GM10248 (cell line): ENCODE results near the gene LLGL1.

ENCODE experiments used
- CTCF ChIA-PET: fragments of 300-600 bp; sonication (Branson Sonifier 250); formaldehyde crosslinking; extraction: SDS; loops from one replicate; lab custom pipeline; 2021; ENCODE audit warnings: antibody characterized with exemption; lab: Yijun Ruan, JAX
- POLR2A ChIA-PET: fragments of 350-650 bp; sonication (Branson Sonifier 250); formaldehyde crosslinking; extraction: SDS; loops from one replicate; lab custom pipeline; 2020; ENCODE audit warnings: antibody characterized with exemption; lab: Yijun Ruan, JAX
- DNase-seq: peaks from one replicate; pipeline ENCODE4 v3.0.0; 2012; ENCODE audit errors: extremely low spot score
- CTCF ChIP-seq: IDR thresholded peaks from 2 replicates; pipeline ENCODE4 v1.5.1; 2012; ENCODE audit warnings: mild to moderate bottlenecking, low read depth; ENCODE audit errors: extremely low read depth, missing control alignments, control extremely low read depth

Gene LLGL1

GRCh38 chr17:18181358-18181757 is 44.1 kb upstream of the LLGL1 start:
- POLR2A ChIA-PET: no interaction called here
- CTCF ChIA-PET: interaction anchor here (1.0 to 7.5 kb wide), 4 partner anchors 9 to 40 kb away, joined by 3 to 51 read pairs (median 14); no protein-coding TSS in a partner anchor
- no peak for TF ChIP-seq CTCF
- DNase-seq: no peak

- POLR2A ChIA-PET: interaction anchor here (1.1 to 1.6 kb wide), 4 partner anchors 21 to 42 kb away, joined by 3 to 4 read pairs (median 3); no protein-coding TSS in a partner anchor
- no peak for DNase-seq
- CTCF ChIA-PET: interaction anchor here (1.0 to 7.5 kb wide), 8 partner anchors 10 to 41 kb away, joined by 3 to 51 read pairs (median 6); no protein-coding TSS in a partner anchor
- no peak for TF ChIP-seq CTCF
Observed at GRCh38 chr17:18182110-18182977, 43.1 kb upstream of the LLGL1 start.

GRCh38 chr17:18182978-18183333 is 42.5 kb upstream of the LLGL1 start:
- TF ChIP-seq CTCF: no peak
- peak; percentile 84 for DNase-seq
- POLR2A ChIA-PET: interaction anchor here (1.1 to 1.6 kb wide), 4 partner anchors 21 to 43 kb away, joined by 3 to 4 read pairs (median 3); no protein-coding TSS in a partner anchor
- CTCF ChIA-PET: interaction anchor here (1.1 to 7.5 kb wide), 8 partner anchors 10 to 42 kb away, joined by 3 to 51 read pairs (median 6); no protein-coding TSS in a partner anchor

- ChIA-PET POLR2A (interaction anchor here (1.1 to 1.6 kb wide), 5 partner anchors 24 to 135 kb away, joined by 3 to 4 read pairs (median 3); no protein-coding TSS in a partner anchor), CTCF (interaction anchor here (0.7 to 7.5 kb wide), 13 partner anchors 13 to 97 kb away, joined by 3 to 51 read pairs (median 4); no protein-coding TSS in a partner anchor)
- peak; percentile 99 for DNase-seq
- no peak for TF ChIP-seq CTCF
Observed at GRCh38 chr17:18183334-18184142, 41.9 kb upstream of the LLGL1 start, which contains the start of gene ALKBH5. Gene ALKBH5 (plus strand): TSS chr17:18183828. CDS start chr17:18184244, 416 bp downstream.

GRCh38 chr17:18184143-18185031 is 41.0 kb upstream of the LLGL1 start:
- ChIA-PET CTCF (interaction anchor here (0.7 to 7.5 kb wide), 12 partner anchors 13 to 98 kb away, joined by 3 to 51 read pairs (median 4); no protein-coding TSS in a partner anchor), POLR2A (interaction anchor here (1.4 to 1.6 kb wide), 3 partner anchors 39 to 134 kb away, joined by 3 to 4 read pairs (median 3); no protein-coding TSS in a partner anchor)
- TF ChIP-seq CTCF: peak; percentile 19
- peak; percentile 45 for DNase-seq
